HT-29 (cell line): ENCODE measurements around the gene GPRC5D. TPM values are rescaled to one million over a fixed set of nuclear protein-coding genes. Genes with fewer than 3 reads are reported as not detected.
A peak's percentile ranks its signal among the peaks of the same experiment; 100 is the strongest.

ENCODE experiments used
- DNase-seq: peaks from one replicate; pipeline ENCODE4 v3.0.0-alpha.2; 2015; ENCODE audit warnings: low spot score
- small RNA-seq: library from RNA; depleted of rRNA; stranded (forward); fragments of <200 nt; gene quantifications from one replicate; pipeline ENCODE3, GENCODE V24; 2014
- total RNA-seq: library from RNA; depleted of rRNA; stranded (reverse); fragments of >200 nt; shearing (Covaris generic); gene quantifications from 2 replicates; pipeline ENCODE4 v1.2.3, GENCODE V29; 2014; rRNA removed

The GPRC5D gene
- total RNA-seq, 1 experiment from 2014 or later: not detected

DNA sequence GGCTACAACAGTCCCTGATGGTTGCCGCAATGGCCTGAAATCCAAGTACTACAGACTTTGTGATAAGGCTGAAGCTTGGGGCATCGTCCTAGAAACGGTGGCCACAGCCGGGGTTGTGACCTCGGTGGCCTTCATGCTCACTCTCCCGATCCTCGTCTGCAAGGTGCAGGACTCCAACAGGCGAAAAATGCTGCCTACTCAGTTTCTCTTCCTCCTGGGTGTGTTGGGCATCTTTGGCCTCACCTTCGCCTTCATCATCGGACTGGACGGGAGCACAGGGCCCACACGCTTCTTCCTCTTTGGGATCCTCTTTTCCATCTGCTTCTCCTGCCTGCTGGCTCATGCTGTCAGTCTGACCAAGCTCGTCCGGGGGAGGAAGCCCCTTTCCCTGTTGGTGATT is 43.7 kb downstream of the GPRC5D start:
- DNase-seq: no peak

GRCh38 chr12:12907552-12907951 is 44.4 kb downstream of the GPRC5D start:
- no peak for DNase-seq

- DNase-seq: peak; percentile 90
Measured at GRCh38 chr12:12903642-12904609, 48.0 kb downstream of the GPRC5D start.

- peak; percentile 50 for DNase-seq
Measured at GRCh38 chr12:12902036-12902435, 49.9 kb downstream of the GPRC5D start.

DNA sequence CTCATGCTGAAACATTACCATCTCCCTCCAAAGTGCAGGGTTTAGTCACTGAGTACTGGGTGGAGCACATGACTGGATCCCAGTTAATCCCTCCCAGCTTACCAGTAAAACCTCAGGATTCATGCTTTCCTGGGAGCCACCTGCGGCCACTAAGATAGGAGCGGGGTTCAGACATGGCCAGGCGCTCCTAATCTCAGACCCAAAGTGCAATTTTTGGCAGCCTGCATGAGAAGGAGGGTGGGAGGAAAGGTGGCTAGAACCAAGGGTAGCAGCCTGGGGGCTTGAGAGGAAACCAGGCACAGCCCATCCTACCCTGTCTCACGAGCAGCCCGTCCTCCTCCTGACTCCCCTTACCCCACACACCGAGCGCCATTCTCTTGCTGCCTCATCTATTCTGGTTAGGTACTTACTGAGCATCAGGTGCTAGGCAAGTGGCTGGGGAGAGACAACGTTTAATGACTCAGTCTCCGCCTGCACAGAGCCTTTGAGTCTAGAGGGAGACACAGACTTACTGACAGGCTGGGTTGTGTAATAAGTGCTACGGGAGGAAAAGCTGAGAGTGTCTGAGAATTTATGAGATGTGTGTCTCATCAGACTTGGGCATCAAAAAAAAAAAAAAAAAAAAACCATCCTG is 50.7 kb downstream of the GPRC5D start:
- peak; percentile 83 for DNase-seq

DNA sequence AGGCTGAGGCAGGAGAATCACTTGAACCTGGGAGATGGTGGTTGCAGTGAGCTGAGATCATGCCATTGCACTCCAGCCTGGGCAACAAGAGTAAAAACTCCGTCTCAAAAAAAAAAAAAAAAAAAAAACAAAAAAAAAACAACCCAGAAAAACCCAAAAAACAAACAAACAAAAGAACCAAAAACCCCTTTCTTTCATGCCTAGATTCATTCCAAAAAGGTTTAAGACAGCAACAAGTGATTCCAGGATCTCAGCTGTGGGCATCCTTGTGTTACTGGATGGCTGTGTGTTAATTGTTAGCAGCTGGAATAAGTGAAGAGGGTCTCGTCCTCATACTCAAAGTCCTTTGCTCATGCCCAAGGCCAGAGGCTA is 51.2 kb downstream of the GPRC5D start:
- DNase-seq: no peak

GRCh38 chr12:12899530-12900380 is 52.2 kb downstream of the GPRC5D start:
- DNase-seq: peak; percentile 77

DNA sequence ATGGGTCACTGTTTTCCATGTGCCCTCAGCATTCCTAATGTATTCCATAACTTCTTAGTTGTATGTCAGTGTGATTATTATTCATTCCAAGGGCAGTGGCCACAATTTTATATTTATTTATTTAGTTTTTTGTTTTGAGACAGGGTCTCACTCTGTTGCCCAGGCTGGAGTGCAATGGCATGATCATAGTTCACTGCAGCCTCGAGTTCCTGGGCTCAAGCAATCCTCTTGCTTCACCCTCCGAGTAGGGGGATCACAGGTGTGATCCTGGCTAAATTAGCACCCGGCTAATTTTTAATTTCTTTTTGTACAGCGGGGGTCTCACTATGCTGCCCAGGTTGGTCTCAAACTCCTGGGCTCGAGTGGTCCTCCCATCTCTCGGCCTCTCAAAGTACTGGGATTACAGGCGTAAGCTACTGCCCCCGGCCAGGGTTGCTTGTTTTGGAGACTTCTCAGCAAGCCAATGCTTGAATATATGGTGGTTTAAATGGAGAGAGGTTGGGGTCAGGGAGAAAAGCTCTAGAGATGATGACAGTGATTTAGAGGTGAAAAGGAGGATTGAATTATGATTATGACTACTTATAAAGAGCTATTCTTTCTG is 53.0 kb downstream of the GPRC5D start:
- DNase-seq: no peak

- DNase-seq: peak; percentile 49
Measured at GRCh38 chr12:12898136-12898717, 53.7 kb downstream of the GPRC5D start.

DNA sequence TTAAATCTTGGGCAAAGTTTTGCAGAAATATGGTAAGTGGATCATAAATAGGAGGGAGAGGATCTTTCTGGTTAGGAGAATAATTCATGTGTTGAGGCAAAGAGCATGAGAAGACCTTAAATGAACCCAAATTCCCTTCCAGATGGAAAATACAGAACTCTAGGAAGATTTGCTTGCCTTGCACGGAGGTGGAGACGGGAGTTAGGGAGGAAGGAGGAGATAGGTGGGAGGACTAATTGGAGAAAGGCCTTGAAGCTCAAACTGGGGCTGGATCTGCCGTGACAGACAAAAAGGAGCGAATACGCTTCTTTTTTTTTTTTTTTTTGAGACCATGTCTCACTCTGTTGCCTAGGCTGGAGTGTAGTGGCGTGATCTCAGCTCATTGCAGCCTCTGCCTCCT is 54.7 kb downstream of the GPRC5D start:
- DNase-seq: no peak

- peak; percentile 48 for DNase-seq
Measured at GRCh38 chr12:12896260-12896659, 55.7 kb downstream of the GPRC5D start.

- no peak for DNase-seq
Measured at GRCh38 chr12:12893438-12893837, 58.5 kb downstream of the GPRC5D start.

- DNase-seq: peak; percentile 74
Measured at GRCh38 chr12:12892681-12893141, 59.3 kb downstream of the GPRC5D start.

DNA sequence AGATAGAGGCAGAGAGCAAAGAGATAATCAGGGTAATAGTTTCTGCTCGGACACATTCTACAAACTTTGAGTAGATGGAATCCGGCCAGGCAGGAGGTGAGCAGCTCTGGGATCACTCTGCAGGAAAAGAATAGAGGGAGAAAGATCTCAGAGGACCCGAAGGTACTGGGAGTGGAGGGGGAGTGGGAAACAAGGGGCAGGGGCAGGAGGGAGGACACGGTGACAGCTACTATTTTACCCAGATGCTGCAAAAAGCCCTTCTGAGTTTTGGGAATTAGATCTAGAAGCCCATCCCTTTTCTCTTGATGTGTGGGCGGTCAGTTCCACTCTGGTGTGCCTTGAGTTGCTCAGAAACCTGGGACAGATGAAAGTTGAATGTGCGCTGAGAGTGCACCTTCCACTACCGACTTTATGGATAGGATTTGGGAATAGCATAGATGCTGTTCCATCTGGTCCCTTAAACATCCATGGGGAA is 60.1 kb downstream of the GPRC5D start:
- peak; percentile 61 for DNase-seq

GRCh38 chr12:12891080-12891880 is 60.7 kb downstream of the GPRC5D start, which contains the start of gene GPRC5A:
TSS of gene GPRC5A (plus strand) at chr12:12891562. CDS start at chr12:12908250, 16,688 bp downstream.
- DNase-seq: peak; percentile 99

Small RNAs within 50 kb of the gene (small RNA-seq; reads per million reads assigned to genes)
- gene RF00604: 38.2 reads per million, percentile 94 among the genes with 10 or more reads in this experiment

Other genes starting within 250 kb of the GPRC5D start
- gene CDKN1B, start 234.8 kb downstream of the GPRC5D start, total RNA-seq: 52.9 and 67.7 TPM in 2 replicates
- 2.1 and 2.4 TPM in 2 replicates for gene APOLD1, start 166.5 kb downstream of the GPRC5D start, total RNA-seq
- gene DDX47, start 138.8 kb downstream of the GPRC5D start, total RNA-seq: 39.4 and 46.9 TPM in 2 replicates
- gene GPRC5A, start 60.6 kb downstream of the GPRC5D start, total RNA-seq: 162 and 185 TPM in 2 replicates
- gene HEBP1, start 48.1 kb upstream of the GPRC5D start, total RNA-seq: 0.46 and 1.0 TPM in 2 replicates
- gene FAM234B, start 92.2 kb upstream of the GPRC5D start, total RNA-seq: 0.26 and 0.76 TPM in 2 replicates
- not detected in 2 replicates for gene GSG1, start 151.5 kb upstream of the GPRC5D start, total RNA-seq
- gene EMP1, start 244.6 kb upstream of the GPRC5D start, total RNA-seq: 33.4 and 40.3 TPM in 2 replicates